Stimulated activated CD4-positive, alpha-beta T cell treated with anti-CD3 and anti-CD28 coated beads, Interleukin-1b, Interleukin-23, amount 100 ng/mL, for 24 hours (primary cell): Measurements from ENCODE around the gene IQSEC1.

ENCODE experiments used
- DNase-seq, 4 experiments: peaks; one replicate each; pipeline ENCODE4 v3.0.0-alpha.2; 2020; ENCODE audit warnings: low read depth in 4 of 4, low spot score in 1 of 4

Gene IQSEC1

DNA sequence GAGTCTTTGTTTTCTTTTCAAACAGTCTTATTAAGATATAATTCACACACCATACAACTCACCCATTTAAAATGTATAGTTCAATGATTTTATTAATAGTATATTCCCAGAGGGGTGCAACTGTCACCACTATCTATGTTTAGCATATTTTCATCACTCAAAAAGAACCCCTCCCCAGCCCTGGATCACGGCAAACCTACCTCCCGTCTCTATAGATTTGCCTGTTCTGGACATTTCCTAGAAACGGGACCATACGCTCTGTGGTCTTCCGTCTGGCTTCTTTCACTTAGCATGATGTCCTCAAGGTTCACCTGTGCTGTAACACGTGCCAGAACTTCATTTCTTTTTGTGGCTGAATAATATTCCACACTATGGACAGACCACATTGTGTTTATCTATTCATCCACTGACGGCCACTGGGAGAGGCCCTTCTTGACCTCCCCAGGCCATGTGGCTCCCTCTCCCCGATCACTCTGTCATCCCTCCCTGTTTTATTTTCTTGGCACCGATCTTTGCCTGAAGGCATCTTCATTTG lies 56.4 kb downstream of the IQSEC1 start:
- no peak for DNase-seq

DNA sequence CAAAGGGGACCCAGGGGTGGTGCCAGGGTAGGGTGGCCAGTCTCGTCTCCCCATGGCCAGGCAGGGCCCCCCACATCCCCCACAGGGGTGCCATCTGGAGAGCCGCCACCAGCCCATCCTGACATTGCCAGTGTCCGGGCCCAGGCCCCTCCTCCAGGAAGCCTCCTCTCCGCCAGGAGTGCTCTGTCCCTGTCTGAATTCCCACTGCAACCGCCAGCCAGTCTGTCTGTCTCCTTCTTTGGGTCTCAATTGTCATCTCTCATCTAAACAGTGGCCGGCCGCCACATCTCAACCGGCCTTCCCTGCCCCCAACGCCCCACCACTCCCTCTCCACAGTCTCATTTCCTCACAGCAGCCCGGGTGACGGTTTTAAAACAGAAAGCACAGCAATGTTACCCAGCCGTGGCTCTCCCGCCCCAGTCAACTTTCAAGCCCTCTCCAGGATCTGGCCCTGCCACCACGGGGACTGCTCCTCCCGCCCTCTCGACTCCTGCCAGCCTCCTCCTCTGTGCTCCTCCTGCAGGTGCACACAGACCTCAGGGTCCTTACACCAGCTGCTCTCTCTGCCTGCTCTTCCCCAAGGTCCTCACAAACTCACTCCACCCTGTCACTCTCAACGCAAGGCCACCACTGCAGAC lies 57.0 kb downstream of the IQSEC1 start:
- DNase-seq: peak in 1 of 4 experiments; percentile 33

DNA sequence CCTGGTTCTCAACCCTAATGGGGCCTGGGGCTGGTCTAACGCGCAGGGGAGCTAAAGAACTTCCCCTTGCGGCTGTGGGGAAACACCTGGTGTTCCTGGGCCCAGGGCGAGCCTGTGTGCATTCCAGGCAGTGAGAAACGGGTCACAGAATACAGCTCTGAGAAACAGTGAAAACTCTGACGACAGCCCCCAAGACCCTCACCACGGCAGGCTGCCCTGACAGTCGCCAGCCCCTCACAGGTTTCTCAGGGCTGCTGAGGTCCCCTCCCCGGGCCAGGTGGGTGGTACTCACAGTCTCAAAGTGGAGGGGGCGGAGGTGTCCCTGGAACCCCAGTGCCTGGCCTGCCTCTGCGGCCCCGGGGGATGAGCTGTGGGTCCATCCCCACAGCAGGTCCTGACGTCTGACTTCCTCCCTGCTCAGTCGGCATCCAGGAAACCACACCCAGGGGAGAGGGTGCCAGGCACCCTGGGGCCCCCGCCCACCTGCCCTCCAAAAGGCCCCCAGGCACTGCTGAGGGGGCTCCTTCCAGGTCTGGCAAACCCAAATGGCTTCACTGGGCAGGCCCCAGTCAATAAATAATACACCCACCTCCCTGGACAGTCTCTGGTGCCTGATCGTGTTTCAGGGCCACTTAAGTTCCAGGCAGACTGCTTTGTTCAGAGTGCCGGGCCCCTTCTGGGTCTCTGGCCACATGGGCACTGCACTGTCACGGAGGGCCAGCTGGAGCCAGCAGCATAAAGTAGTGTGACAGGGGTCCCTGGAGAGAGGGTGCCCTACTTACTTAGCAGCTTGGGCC lies 57.7 kb downstream of the IQSEC1 start:
- peak in 2 of 4 experiments; percentile 26 to 36 for DNase-seq

DNA sequence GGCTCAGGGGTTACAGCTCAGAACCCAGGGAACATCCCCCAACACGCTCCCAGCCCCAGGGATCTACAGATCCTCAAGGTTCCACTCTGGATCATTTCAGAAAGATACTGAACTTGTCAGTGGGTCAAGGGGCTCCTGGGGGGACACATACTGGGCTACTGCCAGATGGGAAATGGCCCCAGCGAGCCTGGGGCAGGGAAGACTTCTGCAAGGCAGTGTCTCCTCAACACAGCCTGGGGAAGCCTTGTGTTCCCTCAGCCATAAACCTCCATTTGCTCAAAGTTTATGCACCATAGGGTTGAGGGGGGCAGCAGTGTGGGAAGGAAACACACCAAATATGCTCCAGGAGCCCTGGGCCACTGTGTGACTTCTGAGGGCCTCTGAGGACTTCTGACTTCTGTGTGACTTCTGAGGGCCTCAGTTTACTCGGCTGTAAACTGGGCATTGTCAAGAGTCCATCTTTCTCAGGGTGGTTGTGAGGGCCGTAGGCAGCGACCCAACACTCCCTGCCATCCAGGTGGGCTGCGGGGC lies 58.4 kb downstream of the IQSEC1 start:
- no peak for DNase-seq

DNA sequence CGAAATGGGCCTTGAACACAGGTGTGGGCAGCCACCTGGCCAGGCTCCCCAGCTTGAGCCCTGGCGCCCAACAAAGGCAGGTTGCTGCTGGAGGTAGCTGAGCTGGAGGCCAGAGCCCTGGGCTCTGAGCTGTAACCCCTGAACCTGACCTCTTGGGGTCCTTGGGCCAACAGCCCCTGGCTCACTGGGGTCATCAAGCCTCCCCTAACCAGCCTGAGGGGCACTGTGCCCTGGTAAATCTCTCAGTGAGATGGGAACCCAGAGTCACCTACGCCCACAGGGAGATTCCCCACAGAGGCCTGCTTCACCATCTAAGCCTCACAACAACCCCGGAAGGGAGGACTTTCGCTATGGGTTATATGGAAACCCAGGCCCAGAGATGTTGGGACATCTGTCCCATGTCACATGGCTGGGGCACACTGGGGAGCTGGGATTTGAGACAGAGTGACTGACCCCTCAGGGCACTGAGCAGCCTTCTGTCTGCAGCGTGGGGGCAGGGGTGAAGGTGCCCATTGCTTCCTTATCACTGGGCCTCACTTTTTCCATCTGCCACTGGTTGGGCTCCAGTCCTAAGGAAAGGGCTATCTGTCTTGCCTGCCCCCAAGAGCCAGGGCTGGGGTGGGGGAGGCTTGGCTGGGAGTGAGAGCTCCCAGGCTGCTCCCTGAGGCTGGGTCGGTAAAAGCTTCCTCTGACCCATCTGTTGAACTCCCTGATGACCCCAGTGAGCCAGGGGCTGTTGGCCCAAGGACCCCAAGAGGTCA lies 59.1 kb downstream of the IQSEC1 start:
- DNase-seq: peak in 1 of 4 experiments; percentile 41

DNA sequence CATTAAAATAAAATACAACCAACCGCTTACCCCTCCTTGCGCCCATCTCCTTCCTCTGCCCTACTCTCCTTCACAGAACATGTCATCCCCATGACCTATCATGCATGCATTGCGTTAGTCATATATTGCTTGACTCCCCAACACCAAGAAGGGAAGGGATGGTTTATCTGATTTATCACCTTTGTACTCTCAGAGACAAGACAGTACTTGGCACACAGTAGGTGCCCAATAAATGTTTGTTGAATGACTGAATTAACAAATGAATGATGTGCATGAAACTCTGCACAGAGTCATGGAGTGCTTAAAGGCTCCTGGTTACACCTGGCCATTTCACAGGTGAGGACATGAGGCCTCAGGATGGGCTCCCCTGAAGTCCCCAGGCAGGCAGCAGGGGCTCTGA lies 59.7 kb downstream of the IQSEC1 start:
- no peak for DNase-seq

DNA sequence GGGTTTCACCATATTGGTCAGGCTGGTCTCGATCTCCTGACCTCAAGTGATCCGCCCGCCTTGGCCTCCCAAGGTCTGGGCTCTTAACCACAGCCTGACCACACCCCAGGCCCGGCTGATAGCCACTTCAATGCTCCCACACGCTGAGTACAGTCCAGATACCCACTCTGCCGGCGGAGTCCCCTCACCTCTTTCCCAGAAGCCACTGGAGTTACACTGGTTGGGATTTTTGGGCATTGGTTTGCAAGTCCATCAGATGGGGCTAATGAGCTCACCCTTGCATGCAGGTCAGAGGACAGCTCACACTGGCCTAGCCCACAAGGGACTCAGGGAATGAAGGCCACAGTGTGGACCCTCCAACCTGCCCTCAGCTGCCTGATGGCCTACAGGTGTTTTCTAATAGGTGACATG lies 60.1 kb downstream of the IQSEC1 start:
- no peak for DNase-seq

DNA sequence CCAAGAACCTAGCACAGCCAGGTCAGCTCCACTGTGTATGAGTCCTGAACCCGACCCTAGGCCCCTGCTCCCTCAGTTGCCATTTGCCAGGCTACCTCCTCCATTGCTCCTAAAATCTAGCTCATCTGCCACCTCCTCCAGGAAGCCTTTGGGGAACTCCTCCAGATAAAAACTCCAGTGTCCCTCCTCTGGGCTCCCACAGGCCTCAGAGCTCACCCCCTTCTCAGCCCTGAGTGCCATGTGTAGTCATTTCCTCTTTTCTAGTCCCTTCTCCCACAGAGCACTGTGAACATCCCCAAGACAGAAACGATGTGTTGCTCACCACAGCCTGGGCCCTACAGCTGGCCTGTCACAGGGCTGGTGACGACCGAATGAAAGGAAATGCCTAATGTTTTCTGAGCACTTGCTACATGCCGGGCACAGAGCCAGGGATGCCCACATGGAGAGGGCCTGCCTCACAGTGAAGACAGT lies 61.0 kb downstream of the IQSEC1 start:
- peak in 2 of 4 experiments; percentile 27 to 35 for DNase-seq

DNA sequence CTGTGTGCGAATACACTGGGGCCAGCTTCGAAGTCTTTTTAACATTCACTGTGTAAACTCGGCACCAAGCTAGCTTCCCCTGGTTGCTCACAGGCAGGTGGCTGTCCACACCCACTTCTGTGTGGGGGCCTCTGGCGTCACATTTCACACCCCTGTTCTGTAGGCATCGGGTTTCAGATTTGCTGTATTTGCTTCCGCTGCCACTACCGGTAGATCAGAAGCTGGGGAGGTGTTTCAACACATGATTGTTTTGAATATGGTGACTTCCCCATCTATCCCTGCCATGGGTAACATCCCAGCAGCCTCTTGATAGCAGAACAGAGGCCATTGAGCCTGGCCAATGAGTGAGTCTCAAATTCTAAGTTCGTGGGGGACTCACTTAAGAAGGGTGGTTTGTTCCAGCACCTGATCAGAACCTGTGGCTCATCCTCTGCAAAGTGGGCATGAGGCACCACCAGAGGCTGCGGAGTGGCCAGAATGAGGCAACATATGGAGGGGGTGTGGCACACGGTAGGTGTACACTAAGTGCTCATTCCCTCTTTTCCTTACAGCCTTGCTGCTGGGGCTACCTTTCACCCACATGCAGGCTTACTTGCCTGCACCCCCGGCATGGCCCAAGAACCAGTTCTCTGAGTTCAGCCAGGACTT lies 61.5 kb downstream of the IQSEC1 start:
- DNase-seq: peak in 3 of 4 experiments; percentile 61 to 82 (median 72)

DNA sequence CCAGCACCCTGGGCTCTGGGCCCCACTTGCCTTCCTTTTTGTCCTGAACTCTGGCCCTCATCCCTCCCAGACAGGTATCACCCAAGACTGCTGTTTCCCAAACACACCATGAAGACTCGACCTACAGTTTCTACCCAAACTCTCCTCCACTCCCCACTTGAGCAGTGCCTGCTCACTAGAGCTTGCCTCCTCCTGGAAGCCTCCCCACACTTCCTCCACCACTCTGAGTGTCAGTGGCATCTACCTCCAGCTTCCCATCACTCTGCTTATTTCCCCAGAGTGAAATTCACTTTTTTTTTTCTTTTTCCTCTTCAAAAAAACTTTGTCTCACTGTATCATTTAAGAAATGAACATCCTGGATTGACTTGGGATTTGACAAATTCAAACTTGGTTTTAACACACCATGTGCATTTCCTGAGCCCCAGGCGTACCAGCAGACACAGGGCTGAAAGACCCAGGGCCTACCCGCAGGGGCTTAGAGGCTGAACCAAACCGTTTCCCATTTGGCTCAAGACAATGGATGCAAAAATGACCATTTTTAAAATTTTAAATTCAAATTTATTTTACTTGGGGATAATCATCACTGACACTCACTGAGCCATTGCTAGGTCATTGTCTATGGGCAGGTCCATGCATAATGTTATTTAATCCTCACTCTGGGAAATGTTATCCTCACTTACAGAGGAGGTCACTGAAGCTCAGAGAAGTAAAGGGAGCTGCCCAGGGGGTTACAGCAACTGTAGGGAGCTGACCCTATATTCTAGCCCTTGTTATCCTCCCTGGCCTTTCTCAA lies 62.3 kb downstream of the IQSEC1 start:
- DNase-seq: no peak

DNA sequence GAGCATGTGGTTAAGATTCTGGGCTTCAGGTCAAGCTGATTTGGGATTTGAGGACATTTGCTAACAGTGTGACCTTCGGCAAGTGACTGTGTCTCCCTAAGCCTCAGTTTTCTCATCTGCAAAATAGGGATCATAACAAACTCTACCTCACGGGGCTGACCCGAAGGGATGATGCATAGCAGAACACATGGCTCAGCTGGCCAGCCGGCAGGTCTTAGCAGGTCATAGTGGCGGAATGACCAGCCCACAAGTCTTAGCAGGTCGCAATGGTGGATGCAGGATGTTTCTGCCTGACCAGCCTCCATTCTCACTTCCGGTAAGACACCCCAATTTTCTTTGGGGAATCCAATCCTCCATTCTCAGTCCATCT lies 63.3 kb downstream of the IQSEC1 start:
- no peak for DNase-seq

DNA sequence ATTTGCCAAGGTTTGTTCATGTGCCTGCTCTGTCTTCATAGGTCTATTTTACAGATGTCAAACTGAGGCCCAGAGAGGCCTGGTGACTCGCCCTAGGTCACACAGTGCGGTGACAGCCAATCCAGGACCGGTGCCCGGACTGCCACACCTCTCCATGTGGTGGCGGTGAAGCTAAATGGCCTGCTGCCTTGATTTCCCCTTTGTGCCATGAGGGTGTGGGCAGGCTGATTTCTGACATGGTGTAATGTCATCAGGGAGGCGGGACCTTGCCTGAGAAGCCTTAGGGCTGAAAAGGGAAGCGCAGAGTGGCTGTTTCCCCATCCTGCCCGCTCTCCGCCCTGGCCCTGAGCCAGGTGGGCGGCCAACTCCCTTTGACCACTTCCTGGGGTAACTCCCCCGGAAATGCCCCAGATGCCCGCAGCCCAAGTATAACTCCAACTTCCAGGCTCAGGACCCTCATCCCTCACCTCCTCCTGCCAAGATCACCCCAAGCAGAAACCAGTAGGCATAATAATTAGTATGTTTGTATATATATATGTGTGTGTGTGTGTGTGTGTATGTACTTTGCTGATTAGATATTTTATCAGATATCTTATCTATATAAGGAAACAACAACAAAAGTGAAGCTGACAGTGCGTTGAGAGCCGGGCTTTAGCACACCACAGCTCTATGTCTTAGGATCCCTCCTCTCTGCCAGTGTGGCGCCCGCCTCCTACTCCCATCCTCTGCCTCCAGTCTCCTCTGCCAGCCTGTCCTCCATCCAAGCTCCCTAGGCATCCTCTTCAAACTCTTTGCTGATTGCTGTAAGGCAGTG lies 63.9 kb downstream of the IQSEC1 start:
- no peak for DNase-seq

DNA sequence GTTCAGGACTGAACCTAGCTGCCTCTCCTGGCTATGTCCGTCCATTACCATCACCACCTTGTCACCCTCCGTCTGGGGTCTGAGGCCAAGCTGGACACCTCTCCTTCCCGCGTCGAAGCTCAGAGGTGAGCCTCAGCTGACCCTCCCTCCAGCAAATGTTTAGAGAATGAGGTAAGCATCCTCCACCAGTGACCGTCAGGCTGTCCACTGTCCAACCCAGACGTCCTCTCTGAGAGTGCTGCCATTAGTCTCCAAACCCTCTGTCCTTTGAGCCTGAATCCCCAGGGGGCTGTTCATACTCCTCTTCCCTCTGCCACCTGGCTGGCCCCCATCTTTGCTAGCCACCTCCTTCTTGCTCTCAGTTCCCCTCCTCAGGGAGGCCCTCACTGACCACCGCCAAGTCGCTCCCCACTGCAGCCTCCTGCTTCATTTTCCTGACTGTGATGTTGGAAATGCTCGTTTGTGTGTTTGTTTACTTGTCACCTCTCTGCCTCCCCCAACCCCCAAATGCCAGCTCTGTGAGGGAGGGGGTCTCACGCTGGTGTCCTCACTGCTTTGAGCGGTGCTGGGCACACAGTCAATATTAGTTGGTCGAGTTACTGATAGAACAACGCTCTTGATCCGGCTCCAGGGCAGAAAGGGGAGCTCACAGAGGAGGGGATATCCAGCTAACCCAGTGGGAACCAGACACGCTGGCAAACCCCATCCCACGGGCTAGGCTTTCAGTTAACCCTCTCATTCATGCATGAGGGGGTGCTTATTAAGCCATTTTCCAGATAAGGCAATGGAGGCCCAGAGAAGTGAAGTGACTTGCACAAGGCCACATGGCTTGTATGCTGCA lies 64.9 kb downstream of the IQSEC1 start:
- no peak for DNase-seq

DNA sequence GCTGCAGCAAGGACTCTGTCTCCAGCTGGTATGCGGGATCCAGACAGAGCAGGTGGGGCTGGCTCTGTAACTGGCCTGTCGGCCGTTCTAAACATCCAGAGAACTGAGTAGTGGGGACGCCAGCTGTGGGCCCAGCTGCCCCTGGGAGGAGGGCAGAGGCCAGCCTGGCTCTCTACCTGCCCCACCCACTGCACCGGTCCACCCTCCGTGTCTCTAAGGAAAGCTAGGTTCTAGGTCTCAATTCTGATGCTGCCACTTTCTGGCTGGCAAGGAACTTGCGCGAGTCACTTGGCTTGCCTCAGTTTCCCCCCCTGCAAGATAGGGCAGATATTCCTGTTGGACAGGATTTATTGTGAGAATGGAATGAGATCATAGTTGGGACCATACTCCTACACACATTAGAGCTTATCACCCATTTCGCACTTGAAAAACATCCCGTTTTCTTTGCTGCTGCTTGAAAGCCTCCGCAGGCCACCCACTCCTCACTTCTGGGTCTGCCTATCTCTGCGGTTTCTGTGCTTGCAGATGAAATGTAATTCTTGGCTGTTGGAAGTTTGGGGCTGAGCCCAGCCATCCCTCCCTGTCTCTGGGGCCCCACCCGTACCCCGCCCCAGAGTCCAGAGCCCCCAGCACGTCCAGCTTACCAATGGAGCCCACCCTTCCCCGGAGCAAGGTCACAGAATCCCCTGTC lies 65.8 kb downstream of the IQSEC1 start:
- no peak for DNase-seq

DNA sequence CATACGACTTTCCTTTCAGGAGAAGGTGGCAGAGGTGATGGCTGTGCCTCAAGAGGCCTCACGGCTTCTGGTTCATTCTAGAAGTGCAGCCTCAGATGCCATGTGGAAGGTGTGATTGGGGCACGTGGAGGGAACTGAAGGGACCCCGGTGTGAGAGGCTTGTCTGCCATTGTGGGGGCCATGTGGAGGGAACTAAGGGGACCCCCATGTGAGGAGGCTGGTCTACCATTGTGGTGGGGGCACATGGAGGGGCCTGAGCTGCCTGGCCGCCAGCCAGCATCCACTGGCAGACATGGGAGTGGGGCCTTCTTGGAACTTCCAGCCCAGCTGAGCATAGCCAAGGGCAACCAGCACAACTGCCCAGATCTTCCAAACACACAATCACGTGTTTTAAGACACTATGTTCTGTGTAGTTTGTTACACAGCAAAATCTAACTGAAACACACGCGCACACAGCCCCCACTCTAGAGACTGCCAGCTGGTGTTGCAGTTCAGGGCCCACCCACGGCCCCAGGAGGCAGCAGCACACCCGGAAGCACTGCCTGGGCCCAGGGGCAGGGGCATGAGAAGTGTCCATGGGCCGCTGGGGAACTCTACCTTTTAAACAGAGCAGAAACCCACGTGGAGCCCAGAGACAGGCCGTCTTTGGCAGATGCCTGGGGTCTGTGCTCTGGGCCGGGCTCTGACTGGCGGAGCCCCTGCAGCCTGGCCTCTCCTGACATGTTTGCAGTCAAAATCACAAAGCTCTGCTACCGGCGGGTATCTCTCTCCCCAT lies 66.8 kb downstream of the IQSEC1 start:
- no peak for DNase-seq

DNA sequence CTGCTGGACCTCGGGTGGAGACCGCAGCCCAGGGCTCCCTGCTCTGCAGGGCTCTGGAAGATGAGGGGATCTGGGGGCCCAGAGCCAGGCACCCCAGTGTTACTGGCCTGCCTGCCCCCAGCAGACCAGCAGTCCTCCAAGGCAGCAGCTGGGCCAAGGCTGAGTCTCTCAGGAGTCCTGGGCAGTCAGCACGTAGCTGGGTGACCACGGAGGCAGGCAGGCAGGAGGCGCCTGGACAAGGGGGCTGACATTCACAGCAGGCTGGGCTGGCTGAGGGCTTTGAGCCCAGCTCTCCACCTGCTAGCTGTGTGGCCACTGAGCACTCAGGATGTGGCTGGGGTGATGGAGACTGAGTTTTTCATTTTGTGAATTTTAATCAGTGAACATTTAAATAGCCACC lies 67.9 kb downstream of the IQSEC1 start:
- DNase-seq: no peak

DNA sequence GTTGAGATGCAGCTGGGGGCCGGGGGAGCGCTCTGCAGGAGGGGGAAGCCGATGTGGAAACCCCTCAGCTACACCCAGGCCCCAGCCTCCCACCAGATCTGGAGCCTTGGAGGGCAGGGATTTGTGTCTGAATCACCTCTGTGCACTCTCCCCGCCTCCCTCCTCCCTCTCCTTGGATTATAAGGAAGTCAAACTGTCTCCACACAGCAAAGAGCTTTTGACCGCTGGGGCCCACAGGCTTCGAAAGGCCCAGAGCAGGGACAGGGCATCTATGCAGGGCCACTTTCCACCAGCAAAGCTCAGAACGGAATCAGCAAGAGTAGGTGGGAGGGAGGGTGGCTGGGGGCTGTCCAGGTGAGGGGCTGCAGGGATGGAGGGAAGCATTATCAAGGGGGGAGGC lies 68.9 kb downstream of the IQSEC1 start:
- no peak for DNase-seq
